Tibial artery (tissue), 4 donors: ENCODE results near the gene PCNX1.
"Not testable (repeated sequence)": the region's sequence is repeated elsewhere in the genome, so short reads cannot be mapped to it uniquely, and the experiment has no call there.

Experiments used
- DNase-seq, 2 donors: peaks; one replicate each; pipeline ENCODE4 v3.0.0-alpha.2; 2019
- H3K27ac ChIP-seq, 2 donors: fragments of 200-600 bp; sonication (generic) in 1 of 2; 1 replicate in 1 of 2; 2 replicates in 1 of 2; pipeline ENCODE4 v1.5.1; 2018 to 2019; ENCODE audit warnings: mild to moderate bottlenecking in 1 of 2
- H3K27me3 ChIP-seq, 2 donors: fragments of 200-600 bp; sonication (generic) in 1 of 2; one replicate each; pipeline versions ENCODE4 v1.5.1 to v1.6.0; 2016 to 2019
- H3K36me3 ChIP-seq, 3 donors: fragments of 200-600 bp; sonication (generic) in 2 of 3; one replicate each; pipeline ENCODE4 v1.5.1; 2016 to 2019; ENCODE audit warnings: mild to moderate bottlenecking in 2 of 3
- H3K4me1 ChIP-seq, 4 donors: fragments of 200-600 bp; sonication (generic) in 2 of 4; 1 replicate in 3 of 4; 2 replicates in 1 of 4; pipeline ENCODE4 v1.5.1; 2016 to 2019
- H3K4me3 ChIP-seq, 2 donors: fragments of 200-600 bp; sonication (generic) in 1 of 2; 1 replicate in 1 of 2; 2 replicates in 1 of 2; pipeline ENCODE4 v1.5.1; 2018 to 2019; ENCODE audit warnings: mild to moderate bottlenecking in 2 of 2
- H3K9me3 ChIP-seq, 3 donors: fragments of 200-600 bp; sonication (generic) in 1 of 3; one replicate each; pipeline ENCODE4 v1.5.1; 2016 to 2019
- CTCF ChIP-seq, 2 experiments: fragments of 200-600 bp in 1 of 2; fragments of 450-650 bp in 1 of 2; IDR thresholded peaks; one replicate each; pipeline ENCODE4 v1.5.1; 2017 to 2019; ENCODE audit warnings: antibody characterized with exemption in 2 of 2, mild to moderate bottlenecking in 1 of 2, moderate library complexity in 1 of 2
- intact Hi-C: fragments of 100-400 bp; cut with DNase I; formaldehyde crosslinking; loops from one replicate; pipeline ENCODE4 v1.15.0; 2023; ENCODE audit warnings: low total_unique reads

PCNX1 gene

GRCh38 chr14:71013551-71014192, 106.4 kb downstream of the PCNX1 start:
- H3K36me3 ChIP-seq: peaks cover 5 to 19% (median 10%) of the 10 kb centered on the region in 3 donors
- no peak for TF ChIP-seq CTCF (IDR thresholded peaks at IDR 0.05)
- H3K4me3 ChIP-seq: no peak overlapping the region

GRCh38 chr14:71019917-71020316, 112.7 kb downstream of the PCNX1 start:
- H3K9me3 ChIP-seq, DNase-seq, H3K27me3 ChIP-seq, H3K27ac ChIP-seq, intact Hi-C loops, H3K4me3 ChIP-seq, H3K4me1 ChIP-seq: not testable (repeated sequence)
- H3K36me3 ChIP-seq: peaks cover 19 to 21% (median 20%) of the 10 kb centered on the region in 3 donors

More at GRCh38 chr14:71013551-71014192, 106.4 kb downstream of the PCNX1 start:
- intact Hi-C loops: no loop called here
- Histone ChIP-seq H3K9me3 (no peaks in the 10 kb centered on the region), H3K27me3 (no peaks in the 10 kb centered on the region), H3K4me1 (no peaks in the 10 kb centered on the region), H3K27ac (no peak overlapping the region)
- no peak for DNase-seq

GRCh38 chr14:71021347-71022011, 114.2 kb downstream of the PCNX1 start:
- H3K27ac ChIP-seq: no peak overlapping the region
- intact Hi-C loops: no loop called here
- H3K27me3 ChIP-seq: no peaks in the 10 kb centered on the region
- H3K4me1 ChIP-seq: no peaks in the 10 kb centered on the region
- H3K4me3 ChIP-seq: no peak overlapping the region
- DNase-seq: no peak
- H3K9me3 ChIP-seq: peaks cover 0 to 7% (median 0%) of the 10 kb centered on the region in 3 donors
- H3K36me3 ChIP-seq: peaks cover 21 to 27% (median 22%) of the 10 kb centered on the region in 3 donors
- TF ChIP-seq CTCF (IDR thresholded peaks at IDR 0.05): no peak

GRCh38 chr14:71022012-71022869, 115.0 kb downstream of the PCNX1 start:
- Histone ChIP-seq H3K36me3 (peaks cover 19 to 34% (median 21%) of the 10 kb centered on the region in 3 donors), H3K27ac (no peak overlapping the region), H3K27me3 (no peaks in the 10 kb centered on the region), H3K4me3 (no peak overlapping the region), H3K4me1 (no peaks in the 10 kb centered on the region), H3K9me3 (peaks cover 0 to 7% (median 0%) of the 10 kb centered on the region in 3 donors)
- TF ChIP-seq CTCF (IDR thresholded peaks at IDR 0.05): no peak
- no peak for DNase-seq
- intact Hi-C loops: no loop called here

GRCh38 chr14:71022939-71023338, 115.7 kb downstream of the PCNX1 start:
- TF ChIP-seq CTCF (IDR thresholded peaks at IDR 0.05): no peak
- Histone ChIP-seq H3K9me3 (peaks cover 0 to 7% (median 0%) of the 10 kb centered on the region in 3 donors), H3K4me3 (no peak overlapping the region), H3K4me1 (no peaks in the 10 kb centered on the region), H3K27me3 (no peaks in the 10 kb centered on the region), H3K36me3 (peaks cover 19 to 38% (median 26%) of the 10 kb centered on the region in 3 donors), H3K27ac (no peak overlapping the region)
- DNase-seq: no peak
- intact Hi-C loops: no loop called here
